Mucosa of stomach (tissue), 1 donor: ENCODE measurements around the gene SETBP1.

Experiments
- H3K27me3 ChIP-seq: one replicate; pipeline ENCODE4 v1.7.0; 2013; ENCODE audit warnings: mild to moderate bottlenecking, low read length; ENCODE audit not compliant: control insufficient read depth, insufficient read depth
- H3K36me3 ChIP-seq: one replicate; pipeline ENCODE4 v1.7.0; 2013; ENCODE audit warnings: low read length; ENCODE audit not compliant: control insufficient read depth, insufficient read depth
- H3K4me1 ChIP-seq: one replicate; pipeline ENCODE4 v1.7.0; 2013; ENCODE audit warnings: mild to moderate bottlenecking, low read length; ENCODE audit not compliant: control insufficient read depth, insufficient read depth
- H3K4me3 ChIP-seq: one replicate; pipeline ENCODE4 v1.7.0; 2013; ENCODE audit warnings: low read length
- H3K9ac ChIP-seq: one replicate; pipeline ENCODE4 v1.7.0; 2013; ENCODE audit warnings: mild to moderate bottlenecking, low read length, moderate library complexity
- H3K9me3 ChIP-seq: one replicate; pipeline ENCODE4 v1.7.0; 2013; ENCODE audit warnings: mild to moderate bottlenecking, low read length, moderate library complexity; ENCODE audit not compliant: control insufficient read depth
- donor health status: Pancreatic carcinoma.

Gene SETBP1

DNA sequence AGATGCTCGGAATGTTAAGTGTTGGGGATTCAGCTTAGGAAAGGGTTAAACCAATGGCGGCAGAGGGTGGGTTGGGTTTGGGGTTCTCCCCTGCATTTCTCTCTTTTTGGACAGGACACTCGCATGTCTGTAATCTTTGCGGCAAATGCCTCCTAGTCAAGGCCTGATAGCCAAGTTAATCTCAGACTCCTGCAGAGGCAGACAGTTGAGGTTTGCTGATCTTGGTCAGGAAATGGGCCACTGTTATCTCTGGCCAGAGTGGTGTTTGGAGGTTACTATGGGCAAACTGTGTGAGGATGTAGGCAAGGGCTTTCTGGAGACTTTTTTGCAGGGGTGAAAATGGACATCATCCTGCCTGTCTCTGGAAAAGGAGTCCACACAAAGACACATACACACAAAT is 188.8 kb downstream of the SETBP1 start:
- no peaks in the 10 kb centered on the region for H3K36me3 ChIP-seq
- no peak overlapping the region for H3K9ac ChIP-seq
- no peaks in the 10 kb centered on the region for H3K27me3 ChIP-seq
- H3K9me3 ChIP-seq: no peaks in the 10 kb centered on the region
- H3K4me3 ChIP-seq: no peak overlapping the region
- peaks cover 15% of the 10 kb centered on the region for H3K4me1 ChIP-seq

GRCh38 chr18:44870631-44871502 is 190.2 kb downstream of the SETBP1 start:
- H3K27me3 ChIP-seq: no peaks in the 10 kb centered on the region
- H3K9me3 ChIP-seq: no peaks in the 10 kb centered on the region
- no peaks in the 10 kb centered on the region for H3K36me3 ChIP-seq
- H3K9ac ChIP-seq: no peak overlapping the region
- peaks cover 15% of the 10 kb centered on the region for H3K4me1 ChIP-seq
- H3K4me3 ChIP-seq: peak overlapping the region; percentile 2

DNA sequence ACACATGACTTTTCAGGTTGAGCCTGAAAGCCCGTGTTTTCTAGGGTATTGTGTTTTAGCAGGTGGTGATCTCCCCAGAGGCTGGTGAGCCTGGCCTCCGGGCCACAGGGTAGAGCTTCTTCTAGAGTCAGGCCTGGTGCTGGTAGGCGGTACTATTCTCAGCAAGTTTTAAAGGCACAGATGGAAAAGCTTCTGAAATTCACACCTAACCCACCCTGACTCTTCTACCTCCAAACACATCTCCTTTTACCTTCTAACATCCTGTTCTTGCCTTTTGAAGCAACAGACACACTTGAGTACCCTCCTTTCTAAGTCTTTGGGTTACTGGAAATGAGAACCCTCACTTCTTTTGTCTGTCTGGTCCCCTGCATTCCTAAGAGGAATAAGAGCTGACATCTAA is 191.1 kb downstream of the SETBP1 start:
- H3K4me3 ChIP-seq: no peak overlapping the region
- H3K36me3 ChIP-seq: no peaks in the 10 kb centered on the region
- no peaks in the 10 kb centered on the region for H3K9me3 ChIP-seq
- no peaks in the 10 kb centered on the region for H3K27me3 ChIP-seq
- no peak overlapping the region for H3K9ac ChIP-seq
- H3K4me1 ChIP-seq: peaks cover 15% of the 10 kb centered on the region

DNA sequence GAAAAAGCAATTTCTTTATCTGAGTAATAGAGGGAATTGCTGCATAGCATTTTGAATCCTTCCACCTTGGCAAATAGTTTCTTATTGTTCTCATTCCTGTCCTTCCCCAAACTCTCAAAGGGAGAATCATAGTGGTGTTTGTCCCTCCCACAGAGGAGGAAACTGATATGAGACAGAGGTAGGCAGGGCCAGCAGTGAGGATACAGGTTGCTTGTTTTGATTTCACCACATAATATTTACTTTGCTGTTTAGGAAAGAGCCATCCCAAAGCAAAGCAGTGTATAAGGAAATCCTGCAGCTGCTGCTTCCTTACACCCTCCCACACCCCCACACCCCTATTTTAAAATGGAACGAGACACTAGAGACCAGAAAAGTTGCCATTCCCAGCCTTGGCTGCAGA is 195.3 kb downstream of the SETBP1 start:
- no peaks in the 10 kb centered on the region for H3K9me3 ChIP-seq
- H3K4me3 ChIP-seq: no peak overlapping the region
- no peaks in the 10 kb centered on the region for H3K36me3 ChIP-seq
- H3K27me3 ChIP-seq: no peaks in the 10 kb centered on the region
- H3K4me1 ChIP-seq: peaks cover 4% of the 10 kb centered on the region
- no peak overlapping the region for H3K9ac ChIP-seq

DNA sequence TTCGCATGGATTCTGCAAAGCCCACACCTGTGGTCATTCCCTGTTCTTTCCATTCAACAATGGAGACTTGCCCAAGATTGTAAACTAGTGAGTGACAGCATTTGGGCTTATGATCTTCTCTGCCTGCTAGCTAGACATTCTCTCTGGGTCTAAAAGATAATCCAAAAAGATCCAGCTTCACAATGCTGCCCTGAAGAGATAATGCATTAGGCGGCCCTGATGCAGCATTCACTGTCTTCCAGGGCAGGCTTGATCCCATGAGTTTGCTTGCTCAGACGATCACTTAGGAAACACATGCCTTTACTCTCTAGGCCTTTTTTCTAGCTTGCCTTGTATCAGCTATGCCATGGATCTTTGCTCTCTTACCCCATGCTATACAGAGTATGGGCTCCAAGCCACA is 196.1 kb downstream of the SETBP1 start:
- H3K9ac ChIP-seq: no peak overlapping the region
- H3K27me3 ChIP-seq: no peaks in the 10 kb centered on the region
- H3K36me3 ChIP-seq: no peaks in the 10 kb centered on the region
- H3K4me1 ChIP-seq: no peaks in the 10 kb centered on the region
- H3K9me3 ChIP-seq: no peaks in the 10 kb centered on the region
- H3K4me3 ChIP-seq: no peak overlapping the region

- Histone ChIP-seq H3K9me3 (no peaks in the 10 kb centered on the region), H3K4me3 (no peak overlapping the region), H3K9ac (no peak overlapping the region)
Measured at GRCh38 chr18:44878335-44878734, 197.6 kb downstream of the SETBP1 start.

GRCh38 chr18:44880170-44880569 is 199.5 kb downstream of the SETBP1 start:
- Histone ChIP-seq H3K9ac (no peak overlapping the region), H3K4me1 (no peaks in the 10 kb centered on the region), H3K9me3 (no peaks in the 10 kb centered on the region), H3K36me3 (no peaks in the 10 kb centered on the region), H3K4me3 (no peak overlapping the region), H3K27me3 (no peaks in the 10 kb centered on the region)

More at GRCh38 chr18:44878335-44878734, 197.6 kb downstream of the SETBP1 start:
- Histone ChIP-seq H3K36me3 (no peaks in the 10 kb centered on the region), H3K4me1 (no peaks in the 10 kb centered on the region), H3K27me3 (no peaks in the 10 kb centered on the region)

- H3K4me1 ChIP-seq: no peaks in the 10 kb centered on the region
- H3K36me3 ChIP-seq: no peaks in the 10 kb centered on the region
- no peaks in the 10 kb centered on the region for H3K9me3 ChIP-seq
- no peak overlapping the region for H3K4me3 ChIP-seq
- H3K27me3 ChIP-seq: no peaks in the 10 kb centered on the region
- no peak overlapping the region for H3K9ac ChIP-seq
Measured at GRCh38 chr18:44881461-44882162, 200.9 kb downstream of the SETBP1 start.

DNA sequence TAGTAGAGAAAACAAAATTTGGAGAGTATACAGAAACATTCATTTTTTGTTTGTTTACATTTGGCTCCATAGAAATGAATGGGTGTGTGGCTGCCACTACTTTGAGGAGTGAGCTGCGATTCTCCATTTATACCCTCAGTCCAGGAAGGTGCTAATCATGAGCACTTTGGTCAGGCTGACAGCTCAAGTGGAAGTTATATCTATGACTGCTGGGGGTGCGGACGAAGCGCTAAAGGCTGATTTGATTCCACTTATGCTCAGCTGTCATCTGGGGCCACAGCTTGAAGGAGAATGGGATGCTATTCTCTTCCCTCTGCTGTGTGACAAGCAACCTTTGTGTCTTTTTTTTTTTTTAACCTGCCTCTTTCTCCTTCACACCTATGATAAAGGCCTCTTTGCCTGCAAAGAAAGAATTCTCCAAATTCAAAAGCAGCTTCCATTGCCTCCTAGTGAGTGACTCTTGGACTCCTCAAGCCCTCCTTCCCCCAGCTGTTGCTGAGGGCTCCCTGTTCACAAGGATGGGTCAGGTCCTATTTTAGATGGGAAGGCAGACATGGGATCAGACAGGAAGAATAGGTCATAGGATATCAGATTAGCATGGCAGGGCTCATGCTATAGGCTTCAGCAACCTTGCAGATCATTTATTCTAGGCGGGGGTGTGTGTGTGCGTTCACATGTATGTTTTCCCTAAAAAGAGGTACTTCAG is 201.6 kb downstream of the SETBP1 start:
- H3K27me3 ChIP-seq: no peaks in the 10 kb centered on the region
- no peaks in the 10 kb centered on the region for H3K9me3 ChIP-seq
- no peaks in the 10 kb centered on the region for H3K36me3 ChIP-seq
- no peak overlapping the region for H3K4me3 ChIP-seq
- peaks cover 6% of the 10 kb centered on the region for H3K4me1 ChIP-seq
- H3K9ac ChIP-seq: no peak overlapping the region

DNA sequence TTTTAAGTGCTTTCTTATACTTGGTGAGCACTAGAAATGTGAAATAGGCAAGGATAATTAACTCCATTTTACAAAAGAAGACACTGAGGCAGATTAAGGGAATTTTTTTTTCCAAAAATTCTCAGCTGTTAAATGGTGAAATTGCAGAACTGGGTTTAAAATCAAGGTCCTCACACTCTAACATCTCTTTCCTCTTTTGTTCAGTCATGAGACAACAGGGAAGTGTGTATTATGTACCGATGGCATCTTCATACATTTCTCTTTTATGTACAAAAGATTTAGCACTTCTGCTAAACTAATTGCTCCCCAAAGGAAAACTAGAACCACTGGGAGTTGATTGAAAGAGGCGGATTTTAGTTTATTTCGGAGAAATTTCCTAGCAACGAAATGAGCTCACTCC is 203.0 kb downstream of the SETBP1 start:
- H3K9me3 ChIP-seq: no peaks in the 10 kb centered on the region
- peaks cover 14% of the 10 kb centered on the region for H3K4me1 ChIP-seq

DNA sequence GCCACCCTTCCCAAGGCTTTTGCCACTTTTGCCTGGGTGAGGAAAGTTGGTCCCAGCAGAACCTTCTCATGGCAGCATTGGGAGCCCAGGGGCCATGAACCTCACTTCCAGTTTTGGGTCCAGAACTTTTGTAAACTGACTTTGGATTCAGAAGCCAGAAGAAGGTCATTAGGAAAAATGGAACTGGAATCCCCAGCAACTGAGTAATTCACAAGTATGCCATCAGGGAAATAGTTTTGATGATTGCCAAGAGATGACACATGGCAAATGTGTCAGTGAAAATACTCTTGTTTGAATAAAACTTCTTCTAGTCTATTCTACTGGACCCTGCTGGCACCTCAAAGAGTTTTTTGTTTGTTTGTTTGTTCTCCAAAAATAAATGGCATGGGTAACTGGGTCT is 203.7 kb downstream of the SETBP1 start:
- Histone ChIP-seq H3K9ac (no peak overlapping the region), H3K4me1 (peaks cover 14% of the 10 kb centered on the region), H3K9me3 (no peaks in the 10 kb centered on the region), H3K36me3 (no peaks in the 10 kb centered on the region), H3K4me3 (no peak overlapping the region), H3K27me3 (no peaks in the 10 kb centered on the region)

More for the DNA sequence above, 203.0 kb downstream of the SETBP1 start:
- no peak overlapping the region for H3K9ac ChIP-seq
- H3K27me3 ChIP-seq: no peaks in the 10 kb centered on the region
- H3K4me3 ChIP-seq: no peak overlapping the region
- H3K36me3 ChIP-seq: no peaks in the 10 kb centered on the region

DNA sequence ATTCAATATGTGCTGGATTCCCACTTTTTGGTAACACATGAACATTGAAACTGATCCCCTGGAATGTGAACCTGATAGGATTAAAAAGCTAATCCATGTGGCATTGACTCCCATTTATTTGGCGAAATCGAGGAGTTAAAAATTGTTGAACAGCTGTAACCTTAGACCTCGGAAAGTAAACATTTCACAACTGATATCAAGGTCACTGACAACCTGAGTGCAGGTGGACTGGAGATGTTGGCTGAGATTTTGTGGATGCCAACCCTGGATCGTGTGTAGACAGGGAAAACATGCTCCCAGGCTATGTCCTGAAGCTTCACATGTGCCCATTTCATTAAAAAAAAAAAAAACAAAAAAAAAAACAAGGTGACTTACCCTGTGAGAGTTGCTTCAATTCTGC is 204.8 kb downstream of the SETBP1 start:
- Histone ChIP-seq H3K4me3 (no peak overlapping the region), H3K36me3 (no peaks in the 10 kb centered on the region), H3K9me3 (no peaks in the 10 kb centered on the region), H3K4me1 (peaks cover 14% of the 10 kb centered on the region), H3K27me3 (no peaks in the 10 kb centered on the region), H3K9ac (no peak overlapping the region)
